ENCODE data around the gene FBXL7.

GRCh38 chr5:15483351-15484097 lies 16.5 kb upstream of the FBXL7 start:
- TF ChIP-seq EZH2 (IDR thresholded peaks at IDR 0.05; ENCODE audit: insufficient read depth, poor library complexity, severe bottlenecking): no peak
- no peak for TF ChIP-seq EZH2phosphoT487 (IDR thresholded peaks at IDR 0.05; ENCODE audit: insufficient read depth, low read depth)

Data from GM23248 (cell line).